ENCODE data around the gene GPX4.

DNA sequence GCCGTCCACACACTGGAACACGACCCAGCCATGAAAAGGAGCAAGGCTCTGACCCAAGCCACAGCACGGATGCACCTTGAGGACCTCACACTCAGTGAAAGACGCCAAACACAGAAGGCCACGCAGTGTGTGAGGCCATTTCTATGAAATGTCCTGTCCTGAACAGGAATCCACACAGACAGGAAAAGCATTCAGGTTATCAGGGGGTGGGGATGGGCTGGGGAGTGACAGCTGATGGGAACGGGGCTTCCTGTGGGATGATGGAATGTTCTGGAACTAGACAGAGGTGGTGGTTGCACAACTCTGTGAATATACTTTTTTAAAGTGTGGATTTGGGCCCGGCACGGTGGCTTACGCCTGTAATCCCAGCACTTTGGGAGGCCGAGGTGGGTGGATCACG, 30.6 kb downstream of the GPX4 start:
- TF ChIP-seq TAF1 (CRISPR knock-in tag; IDR thresholded peaks at IDR 0.05) (no peak), ZNF143 (CRISPR knock-in tag; IDR thresholded peaks at IDR 0.05) (no peak), EZH2 (conservative IDR thresholded peaks at IDR 0.05; ENCODE audit: low read depth, low read length) (no peak), ZNF800 (CRISPR knock-in tag; IDR thresholded peaks at IDR 0.05) (no peak), ZNF674 (CRISPR knock-in tag; IDR thresholded peaks at IDR 0.05; ENCODE audit: low read depth) (no peak), ATAD3A (CRISPR knock-in tag; IDR thresholded peaks at IDR 0.05) (no peak), NR2F2 (IDR thresholded peaks at IDR 0.05; ENCODE audit: borderline replicate concordance, low read depth) (no peak), BRCA1 (CRISPR knock-in tag; IDR thresholded peaks at IDR 0.05) (no peak), POLR2A (IDR thresholded peaks at IDR 0.05; ENCODE audit: insufficient read depth in 1 of 2, low read depth in 2 of 2, low read length in 2 of 2) (no peak), YY1 (IDR thresholded peaks at IDR 0.05; ENCODE audit: insufficient read depth, insufficient replicate concordance, low read depth, low read length) (no peak)
- TF ChIP-seq, protein P1, sequence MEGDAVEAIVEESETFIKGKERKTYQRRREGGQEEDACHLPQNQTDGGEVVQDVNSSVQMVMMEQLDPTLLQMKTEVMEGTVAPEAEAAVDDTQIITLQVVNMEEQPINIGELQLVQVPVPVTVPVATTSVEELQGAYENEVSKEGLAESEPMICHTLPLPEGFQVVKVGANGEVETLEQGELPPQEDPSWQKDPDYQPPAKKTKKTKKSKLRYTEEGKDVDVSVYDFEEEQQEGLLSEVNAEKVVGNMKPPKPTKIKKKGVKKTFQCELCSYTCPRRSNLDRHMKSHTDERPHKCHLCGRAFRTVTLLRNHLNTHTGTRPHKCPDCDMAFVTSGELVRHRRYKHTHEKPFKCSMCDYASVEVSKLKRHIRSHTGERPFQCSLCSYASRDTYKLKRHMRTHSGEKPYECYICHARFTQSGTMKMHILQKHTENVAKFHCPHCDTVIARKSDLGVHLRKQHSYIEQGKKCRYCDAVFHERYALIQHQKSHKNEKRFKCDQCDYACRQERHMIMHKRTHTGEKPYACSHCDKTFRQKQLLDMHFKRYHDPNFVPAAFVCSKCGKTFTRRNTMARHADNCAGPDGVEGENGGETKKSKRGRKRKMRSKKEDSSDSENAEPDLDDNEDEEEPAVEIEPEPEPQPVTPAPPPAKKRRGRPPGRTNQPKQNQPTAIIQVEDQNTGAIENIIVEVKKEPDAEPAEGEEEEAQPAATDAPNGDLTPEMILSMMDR (CRISPR knock-in tag; IDR thresholded peaks at IDR 0.05) = no peak
- TF ChIP-seq, protein P2, sequence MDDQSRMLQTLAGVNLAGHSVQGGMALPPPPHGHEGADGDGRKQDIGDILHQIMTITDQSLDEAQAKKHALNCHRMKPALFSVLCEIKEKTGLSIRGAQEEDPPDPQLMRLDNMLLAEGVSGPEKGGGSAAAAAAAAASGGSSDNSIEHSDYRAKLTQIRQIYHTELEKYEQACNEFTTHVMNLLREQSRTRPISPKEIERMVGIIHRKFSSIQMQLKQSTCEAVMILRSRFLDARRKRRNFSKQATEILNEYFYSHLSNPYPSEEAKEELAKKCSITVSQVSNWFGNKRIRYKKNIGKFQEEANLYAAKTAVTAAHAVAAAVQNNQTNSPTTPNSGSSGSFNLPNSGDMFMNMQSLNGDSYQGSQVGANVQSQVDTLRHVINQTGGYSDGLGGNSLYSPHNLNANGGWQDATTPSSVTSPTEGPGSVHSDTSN (CRISPR knock-in tag; IDR thresholded peaks at IDR 0.05; ENCODE audit: borderline replicate concordance) = no peak
